Activated naive CD8-positive, alpha-beta T cell (primary cell): ENCODE data around the gene EIF4G1.

Experiments
- H3K27ac Mint-ChIP-seq: one replicate; pipeline ENCODE4 v1.8.0; 2021; ENCODE audit warnings: mixed read lengths
- H3K27me3 Mint-ChIP-seq: one replicate; pipeline ENCODE4 v1.8.0; 2021; ENCODE audit warnings: mixed read lengths
- H3K36me3 Mint-ChIP-seq: one replicate; pipeline ENCODE4 v1.8.0; 2021; ENCODE audit warnings: mixed read lengths
- H3K4me1 Mint-ChIP-seq: one replicate; pipeline ENCODE4 v1.8.0; 2021; ENCODE audit warnings: low read depth, mixed read lengths
- H3K4me3 Mint-ChIP-seq: one replicate; pipeline ENCODE4 v1.8.0; 2021; ENCODE audit warnings: mild to moderate bottlenecking, mixed read lengths
- H3K9me3 Mint-ChIP-seq: one replicate; pipeline ENCODE4 v1.8.0; 2021; ENCODE audit warnings: low read depth, mixed read lengths

EIF4G1 gene

DNA sequence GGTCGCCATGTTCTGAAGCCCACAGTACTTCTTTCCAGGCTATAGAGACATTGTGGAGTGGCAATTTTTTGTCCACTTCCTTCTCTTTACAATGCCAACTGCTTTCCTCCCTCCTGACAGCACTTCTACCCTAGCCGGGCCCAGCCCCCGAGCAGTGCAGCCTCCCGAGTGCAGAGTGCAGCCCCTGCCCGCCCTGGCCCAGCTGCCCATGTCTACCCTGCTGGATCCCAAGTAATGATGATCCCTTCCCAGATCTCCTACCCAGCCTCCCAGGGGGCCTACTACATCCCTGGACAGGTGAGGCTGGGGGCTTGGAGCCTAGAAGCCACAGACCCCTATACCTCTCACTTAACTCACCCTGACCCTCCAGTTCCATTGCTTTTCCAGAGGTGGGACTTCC is 2.8 kb downstream of the EIF4G1 start:
- peak overlapping the region; percentile 90 for H3K27ac Mint-ChIP-seq
- H3K36me3 Mint-ChIP-seq: peaks cover 12% of the 10 kb centered on the region
- H3K4me3 Mint-ChIP-seq: peak overlapping the region; percentile 88
- no peaks in the 10 kb centered on the region for H3K27me3 Mint-ChIP-seq
- H3K9me3 Mint-ChIP-seq: no peaks in the 10 kb centered on the region
- peaks cover 30% of the 10 kb centered on the region for H3K4me1 Mint-ChIP-seq

DNA sequence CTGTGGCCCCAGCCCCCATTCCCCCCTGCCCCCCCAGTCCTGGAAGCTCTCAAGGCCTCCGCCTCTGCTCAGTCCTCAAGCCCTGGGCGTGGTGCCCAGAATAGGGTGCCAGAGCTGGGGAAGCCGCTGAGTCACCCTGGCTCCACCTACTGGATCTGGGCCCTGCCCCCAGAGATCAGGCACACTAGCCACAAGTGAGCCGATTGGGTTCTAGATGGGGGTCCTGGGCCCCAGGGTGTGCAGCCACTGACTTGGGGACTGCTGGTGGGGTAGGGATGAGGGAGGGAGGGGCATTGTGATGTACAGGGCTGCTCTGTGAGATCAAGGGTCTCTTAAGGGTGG is 5.7 kb downstream of the EIF4G1 start:
- Mint-ChIP-seq H3K4me3 (no peak overlapping the region), H3K4me1 (peaks cover 35% of the 10 kb centered on the region), H3K9me3 (no peaks in the 10 kb centered on the region), H3K27ac (no peak overlapping the region), H3K27me3 (no peaks in the 10 kb centered on the region), H3K36me3 (peaks cover 16% of the 10 kb centered on the region)

DNA sequence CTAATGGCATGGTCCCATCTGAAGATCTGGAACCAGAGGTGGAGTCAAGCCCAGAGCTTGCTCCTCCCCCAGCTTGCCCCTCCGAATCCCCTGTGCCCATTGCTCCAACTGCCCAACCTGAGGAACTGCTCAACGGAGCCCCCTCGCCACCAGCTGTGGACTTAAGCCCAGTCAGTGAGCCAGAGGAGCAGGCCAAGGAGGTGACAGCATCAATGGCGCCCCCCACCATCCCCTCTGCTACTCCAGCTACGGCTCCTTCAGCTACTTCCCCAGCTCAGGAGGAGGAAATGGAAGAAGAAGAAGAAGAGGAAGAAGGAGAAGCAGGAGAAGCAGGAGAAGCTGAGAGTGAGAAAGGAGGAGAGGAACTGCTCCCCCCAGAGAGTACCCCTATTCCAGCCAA is 7.3 kb downstream of the EIF4G1 start:
- Mint-ChIP-seq H3K36me3 (peaks cover 13% of the 10 kb centered on the region), H3K4me1 (peaks cover 39% of the 10 kb centered on the region), H3K27me3 (no peaks in the 10 kb centered on the region), H3K27ac (peak overlapping the region; percentile 41), H3K4me3 (no peak overlapping the region), H3K9me3 (no peaks in the 10 kb centered on the region)

DNA sequence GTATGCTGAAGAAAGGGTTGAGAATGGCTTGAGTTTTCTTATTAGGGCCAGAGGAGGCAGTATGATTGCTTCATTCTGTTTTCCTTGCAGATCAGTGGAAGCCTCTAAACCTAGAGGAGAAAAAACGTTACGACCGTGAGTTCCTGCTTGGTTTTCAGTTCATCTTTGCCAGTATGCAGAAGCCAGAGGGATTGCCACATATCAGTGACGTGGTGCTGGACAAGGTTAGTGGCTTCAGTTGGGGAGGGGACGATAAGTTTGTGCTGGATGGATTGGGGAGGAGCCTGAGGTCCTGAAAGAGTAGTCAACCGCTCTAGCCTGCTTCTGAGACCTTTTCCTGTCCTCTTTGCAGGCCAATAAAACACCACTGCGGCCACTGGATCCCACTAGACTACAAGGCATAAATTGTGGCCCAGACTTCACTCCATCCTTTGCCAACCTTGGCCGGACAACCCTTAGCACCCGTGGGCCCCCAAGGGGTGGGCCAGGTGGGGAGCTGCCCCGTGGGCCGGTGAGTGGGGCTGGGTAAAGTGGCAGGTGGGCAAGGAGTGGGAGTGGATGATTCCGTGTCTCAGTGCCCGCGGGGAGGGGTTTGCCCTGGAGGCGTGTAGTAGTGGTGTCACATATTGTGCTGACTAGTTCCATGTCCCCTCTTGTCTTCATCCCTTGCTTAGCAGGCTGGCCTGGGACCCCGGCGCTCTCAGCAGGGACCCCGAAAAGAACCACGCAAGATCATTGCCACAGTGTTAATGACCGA is 8.5 kb downstream of the EIF4G1 start:
- Mint-ChIP-seq H3K4me3 (no peak overlapping the region), H3K36me3 (peaks cover 9% of the 10 kb centered on the region), H3K27me3 (no peaks in the 10 kb centered on the region), H3K4me1 (peaks cover 27% of the 10 kb centered on the region), H3K9me3 (no peaks in the 10 kb centered on the region), H3K27ac (peak overlapping the region; percentile 11)

DNA sequence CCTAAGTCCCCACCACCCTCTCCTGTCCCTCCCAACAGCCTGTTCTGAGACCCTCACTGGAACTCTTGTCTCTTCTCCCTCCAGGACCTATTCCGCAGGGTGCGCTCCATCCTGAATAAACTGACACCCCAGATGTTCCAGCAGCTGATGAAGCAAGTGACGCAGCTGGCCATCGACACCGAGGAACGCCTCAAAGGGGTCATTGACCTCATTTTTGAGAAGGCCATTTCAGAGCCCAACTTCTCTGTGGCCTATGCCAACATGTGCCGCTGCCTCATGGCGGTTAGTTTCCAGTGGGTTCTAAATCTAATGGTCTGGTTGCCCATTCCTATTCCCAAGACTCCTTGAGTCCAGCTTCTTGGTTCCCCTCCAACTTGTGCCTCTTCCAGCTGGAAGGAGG is 9.3 kb downstream of the EIF4G1 start:
- Mint-ChIP-seq H3K27me3 (no peaks in the 10 kb centered on the region), H3K27ac (peak overlapping the region; percentile 11), H3K9me3 (no peaks in the 10 kb centered on the region), H3K4me3 (no peak overlapping the region), H3K4me1 (peaks cover 24% of the 10 kb centered on the region), H3K36me3 (peaks cover 12% of the 10 kb centered on the region)

DNA sequence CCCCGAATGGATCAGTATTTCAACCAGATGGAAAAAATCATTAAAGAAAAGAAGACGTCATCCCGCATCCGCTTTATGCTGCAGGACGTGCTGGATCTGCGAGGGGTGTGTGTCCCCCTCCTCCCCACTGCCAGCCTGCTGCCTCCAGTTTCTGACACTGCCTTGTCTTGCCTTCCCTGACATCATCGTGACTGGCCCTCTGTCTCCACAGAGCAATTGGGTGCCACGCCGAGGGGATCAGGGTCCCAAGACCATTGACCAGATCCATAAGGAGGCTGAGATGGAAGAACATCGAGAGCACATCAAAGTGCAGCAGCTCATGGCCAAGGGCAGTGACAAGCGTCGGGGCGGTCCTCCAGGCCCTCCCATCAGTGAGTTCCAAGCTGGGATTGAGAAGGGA is 10.9 kb downstream of the EIF4G1 start:
- Mint-ChIP-seq H3K9me3 (no peaks in the 10 kb centered on the region), H3K27me3 (no peaks in the 10 kb centered on the region), H3K4me1 (peaks cover 16% of the 10 kb centered on the region), H3K4me3 (no peak overlapping the region), H3K36me3 (peaks cover 13% of the 10 kb centered on the region), H3K27ac (peak overlapping the region; percentile 70)

- Mint-ChIP-seq H3K27me3 (no peaks in the 10 kb centered on the region), H3K36me3 (peaks cover 13% of the 10 kb centered on the region), H3K27ac (peak overlapping the region; percentile 73), H3K4me3 (no peak overlapping the region), H3K4me1 (peaks cover 16% of the 10 kb centered on the region), H3K9me3 (no peaks in the 10 kb centered on the region)
Measured at GRCh38 chr3:184325715-184326369, 11.4 kb downstream of the EIF4G1 start.

DNA sequence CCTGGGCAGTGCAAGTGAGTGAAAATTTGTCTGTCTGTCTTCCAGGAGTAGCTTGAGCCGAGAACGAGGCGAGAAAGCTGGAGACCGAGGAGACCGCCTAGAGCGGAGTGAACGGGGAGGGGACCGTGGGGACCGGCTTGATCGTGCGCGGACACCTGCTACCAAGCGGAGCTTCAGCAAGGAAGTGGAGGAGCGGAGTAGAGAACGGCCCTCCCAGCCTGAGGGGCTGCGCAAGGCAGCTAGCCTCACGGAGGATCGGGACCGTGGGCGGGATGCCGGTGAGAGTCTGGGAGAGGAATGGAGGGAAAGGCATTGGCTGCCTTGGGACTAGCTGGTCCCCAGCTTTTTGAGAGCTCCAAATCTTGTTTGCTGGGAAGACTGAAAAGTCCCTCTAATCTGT is 12.8 kb downstream of the EIF4G1 start:
- no peaks in the 10 kb centered on the region for H3K27me3 Mint-ChIP-seq
- H3K36me3 Mint-ChIP-seq: peaks cover 13% of the 10 kb centered on the region
- H3K27ac Mint-ChIP-seq: peak overlapping the region; percentile 72
- H3K4me1 Mint-ChIP-seq: peaks cover 18% of the 10 kb centered on the region
- H3K9me3 Mint-ChIP-seq: no peaks in the 10 kb centered on the region
- no peak overlapping the region for H3K4me3 Mint-ChIP-seq

DNA sequence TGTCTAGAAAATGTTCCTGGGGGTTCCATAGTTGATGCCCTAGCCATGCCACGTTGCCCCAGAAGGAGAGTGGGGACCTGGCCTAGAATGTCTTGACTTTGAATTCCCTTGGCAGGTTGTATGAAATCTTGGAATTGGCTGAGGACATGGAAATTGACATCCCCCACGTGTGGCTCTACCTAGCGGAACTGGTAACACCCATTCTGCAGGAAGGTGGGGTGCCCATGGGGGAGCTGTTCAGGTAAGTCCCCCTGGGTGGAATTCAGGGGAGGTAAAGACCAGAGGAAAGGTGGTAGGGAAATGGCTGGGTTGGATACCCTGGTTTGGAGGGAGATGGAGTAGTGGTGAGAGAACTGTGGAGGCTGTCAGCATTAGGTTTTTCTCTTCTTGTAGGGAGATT is 14.1 kb downstream of the EIF4G1 start:
- no peaks in the 10 kb centered on the region for H3K27me3 Mint-ChIP-seq
- no peak overlapping the region for H3K27ac Mint-ChIP-seq
- H3K4me3 Mint-ChIP-seq: no peak overlapping the region
- peaks cover 31% of the 10 kb centered on the region for H3K4me1 Mint-ChIP-seq
- H3K9me3 Mint-ChIP-seq: no peaks in the 10 kb centered on the region
- peaks cover 8% of the 10 kb centered on the region for H3K36me3 Mint-ChIP-seq

DNA sequence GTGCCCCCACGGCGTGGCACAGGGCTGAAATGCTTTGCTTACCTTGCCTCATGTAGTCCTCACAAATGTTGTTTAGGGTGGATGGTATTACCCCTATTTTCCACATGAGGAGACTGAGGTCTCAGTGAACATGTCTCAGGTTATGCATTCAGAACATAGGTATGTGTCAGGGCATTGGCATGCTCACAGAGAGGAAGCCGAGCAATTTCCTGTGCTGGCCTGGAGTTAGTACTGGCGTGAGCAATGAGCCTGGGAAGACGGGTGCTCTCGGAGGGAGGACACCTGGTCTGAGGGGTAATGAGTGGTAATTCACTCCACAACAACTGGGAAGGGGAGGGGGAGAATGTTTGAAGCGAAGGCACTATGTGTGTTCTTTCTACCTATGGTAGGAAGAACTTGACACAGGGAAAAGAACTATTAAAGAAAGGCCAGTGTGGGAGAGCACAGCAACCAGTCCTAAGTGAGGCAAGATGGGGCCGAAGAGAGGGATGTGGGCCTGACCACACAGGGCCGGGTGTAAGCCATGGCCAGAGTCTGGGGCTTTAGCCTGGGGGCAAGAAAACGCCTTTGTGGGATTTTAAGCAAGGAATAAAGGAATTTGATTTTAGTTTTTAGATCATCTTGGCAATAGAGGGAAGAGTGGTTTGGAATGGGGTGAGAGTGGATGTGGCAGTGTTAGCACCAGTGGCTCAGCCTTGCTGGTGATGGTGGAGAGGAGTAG is 18.1 kb downstream of the EIF4G1 start:
- H3K9me3 Mint-ChIP-seq: no peaks in the 10 kb centered on the region
- H3K4me1 Mint-ChIP-seq: peaks cover 44% of the 10 kb centered on the region
- H3K36me3 Mint-ChIP-seq: peaks cover 7% of the 10 kb centered on the region
- peak overlapping the region; percentile 96 for H3K27ac Mint-ChIP-seq
- H3K4me3 Mint-ChIP-seq: peak overlapping the region; percentile 7
- H3K27me3 Mint-ChIP-seq: no peaks in the 10 kb centered on the region

DNA sequence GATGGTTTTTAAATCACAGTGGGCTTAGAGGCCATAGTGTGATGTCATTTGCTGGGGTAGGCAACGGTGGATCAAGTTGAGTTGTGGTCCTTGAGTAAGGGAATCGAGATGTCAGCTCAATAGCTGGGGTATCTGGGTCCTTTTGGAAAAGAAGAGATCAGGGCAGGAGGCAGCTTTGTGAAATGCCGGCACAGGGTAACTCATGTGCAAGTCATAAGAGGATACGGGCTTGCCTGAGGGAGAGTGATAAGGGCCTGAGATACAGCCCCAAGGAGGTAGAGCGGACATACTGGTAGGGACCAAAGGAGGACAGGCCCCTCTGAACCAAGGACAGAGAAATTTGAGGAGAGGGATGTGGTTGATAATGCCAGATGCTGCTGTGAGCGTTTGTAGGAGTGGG is 18.8 kb downstream of the EIF4G1 start:
- Mint-ChIP-seq H3K27me3 (no peaks in the 10 kb centered on the region), H3K4me1 (peaks cover 50% of the 10 kb centered on the region), H3K9me3 (no peaks in the 10 kb centered on the region), H3K36me3 (peaks cover 9% of the 10 kb centered on the region), H3K4me3 (peak overlapping the region; percentile 80), H3K27ac (peak overlapping the region; percentile 96)

- H3K4me3 Mint-ChIP-seq: peak overlapping the region; percentile 80
- H3K4me1 Mint-ChIP-seq: peaks cover 52% of the 10 kb centered on the region
- no peaks in the 10 kb centered on the region for H3K9me3 Mint-ChIP-seq
- H3K27ac Mint-ChIP-seq: peak overlapping the region; percentile 96
- peaks cover 7% of the 10 kb centered on the region for H3K36me3 Mint-ChIP-seq
- H3K27me3 Mint-ChIP-seq: no peaks in the 10 kb centered on the region
Measured at GRCh38 chr3:184333700-184334099, 19.3 kb downstream of the EIF4G1 start.

GRCh38 chr3:184334470-184335158 is 20.2 kb downstream of the EIF4G1 start:
- H3K27ac Mint-ChIP-seq: peak overlapping the region; percentile 96
- no peaks in the 10 kb centered on the region for H3K9me3 Mint-ChIP-seq
- H3K27me3 Mint-ChIP-seq: no peaks in the 10 kb centered on the region
- peak overlapping the region; percentile 80 for H3K4me3 Mint-ChIP-seq
- peaks cover 56% of the 10 kb centered on the region for H3K4me1 Mint-ChIP-seq
- H3K36me3 Mint-ChIP-seq: peaks cover 4% of the 10 kb centered on the region

GRCh38 chr3:184335291-184335660 is 20.9 kb downstream of the EIF4G1 start:
- Mint-ChIP-seq H3K4me1 (peaks cover 56% of the 10 kb centered on the region), H3K27ac (peak overlapping the region; percentile 83), H3K9me3 (no peaks in the 10 kb centered on the region), H3K4me3 (peak overlapping the region; percentile 73), H3K27me3 (no peaks in the 10 kb centered on the region), H3K36me3 (peaks cover 4% of the 10 kb centered on the region)
